ENCODE data around the gene RDH13. TPM values are rescaled to one million over a fixed set of nuclear protein-coding genes. Genes with fewer than 3 reads are reported as not detected.

Gene RDH13
- total RNA-seq, 1 experiment from 2014 or later = 23.8 TPM

DNA sequence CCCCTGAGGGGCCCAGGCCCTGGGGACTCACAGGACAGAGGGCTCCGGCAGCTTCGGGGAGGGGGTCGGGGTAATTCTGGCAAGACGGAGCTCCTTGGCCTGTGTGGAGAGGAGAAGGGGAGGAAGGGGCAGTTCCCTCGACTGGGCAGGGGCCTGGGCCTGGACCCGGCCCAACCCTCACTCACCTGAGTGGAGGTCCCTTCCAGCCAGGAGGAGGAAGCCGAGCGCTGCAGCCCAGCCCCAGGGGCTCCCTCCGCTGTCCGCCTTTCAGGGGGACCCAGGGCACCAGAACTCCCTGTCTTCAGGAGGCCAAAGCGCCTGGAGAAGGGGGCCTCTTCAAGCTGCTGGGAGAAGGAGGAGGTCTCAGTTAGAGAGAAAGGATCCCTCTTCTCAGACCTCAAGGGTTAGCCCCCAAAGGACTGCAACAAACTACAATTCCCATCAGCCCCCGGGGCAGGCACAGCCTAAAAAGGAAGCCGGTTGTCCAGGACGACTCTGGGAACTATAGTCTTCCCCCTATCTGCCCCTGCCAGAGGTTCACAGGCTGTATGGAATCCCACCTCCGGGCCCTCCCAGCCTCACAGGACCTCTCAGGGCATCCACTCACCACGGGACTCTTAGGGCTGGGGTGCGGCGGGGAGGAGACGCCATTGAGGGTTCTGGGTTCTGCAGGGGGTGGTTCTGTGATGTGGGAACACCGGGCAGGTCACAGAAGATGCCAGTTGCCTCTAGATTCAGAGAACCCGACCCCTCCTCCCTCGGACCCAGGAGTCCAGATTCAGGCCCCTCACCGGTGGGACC lies 32.5 kb upstream of the RDH13 start:
- peaks cover 28% of the 10 kb centered on the region for H3K36me3 ChIP-seq
- no peaks in the 10 kb centered on the region for H3K27me3 ChIP-seq
- no peak overlapping the region for H3K4me3 ChIP-seq
- H3K9me3 ChIP-seq = no peaks in the 10 kb centered on the region
- no peak for DNase-seq

DNA sequence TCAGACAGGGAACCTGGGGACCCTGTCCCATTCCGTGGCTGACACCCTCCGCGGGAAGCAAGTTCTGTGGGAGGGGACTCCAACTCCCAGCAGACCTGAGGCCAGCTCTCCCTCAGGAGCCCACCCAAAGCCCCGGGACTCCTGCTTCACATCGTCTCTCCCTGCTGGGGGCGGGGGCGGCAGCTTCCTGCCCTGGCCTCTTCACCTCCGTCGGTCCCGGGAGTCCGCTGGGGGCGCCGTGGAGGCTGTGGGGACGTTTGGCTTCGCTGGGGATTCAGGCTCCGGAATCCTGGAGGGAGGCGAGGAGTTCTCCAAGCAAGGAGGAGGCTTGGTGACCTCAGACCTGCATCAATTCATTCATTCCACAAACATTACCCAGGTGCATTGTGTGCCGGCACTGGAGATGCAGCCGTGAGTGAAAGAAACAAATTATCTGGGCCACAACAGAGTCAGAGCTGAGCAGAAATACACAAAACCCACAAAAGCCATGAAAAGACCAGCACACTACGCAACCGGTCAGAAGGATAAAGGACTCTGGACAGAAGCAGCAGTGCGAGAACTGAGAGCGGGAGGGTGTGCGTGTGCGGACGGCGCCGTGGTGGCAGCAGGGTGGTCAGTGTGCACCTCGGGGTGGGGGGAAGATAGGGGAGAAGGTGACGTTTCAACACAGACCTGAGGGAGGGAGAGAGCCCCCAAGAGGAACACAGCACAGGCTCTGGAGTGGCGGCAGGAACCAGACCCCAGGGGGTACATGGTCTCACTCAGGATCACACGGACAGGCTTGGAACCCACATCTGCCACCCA lies 31.7 kb upstream of the RDH13 start:
- Histone ChIP-seq H3K36me3 (peaks cover 27% of the 10 kb centered on the region), H3K9me3 (no peaks in the 10 kb centered on the region), H3K27me3 (no peaks in the 10 kb centered on the region), H3K4me3 (no peak overlapping the region)
- no peak for DNase-seq

DNA sequence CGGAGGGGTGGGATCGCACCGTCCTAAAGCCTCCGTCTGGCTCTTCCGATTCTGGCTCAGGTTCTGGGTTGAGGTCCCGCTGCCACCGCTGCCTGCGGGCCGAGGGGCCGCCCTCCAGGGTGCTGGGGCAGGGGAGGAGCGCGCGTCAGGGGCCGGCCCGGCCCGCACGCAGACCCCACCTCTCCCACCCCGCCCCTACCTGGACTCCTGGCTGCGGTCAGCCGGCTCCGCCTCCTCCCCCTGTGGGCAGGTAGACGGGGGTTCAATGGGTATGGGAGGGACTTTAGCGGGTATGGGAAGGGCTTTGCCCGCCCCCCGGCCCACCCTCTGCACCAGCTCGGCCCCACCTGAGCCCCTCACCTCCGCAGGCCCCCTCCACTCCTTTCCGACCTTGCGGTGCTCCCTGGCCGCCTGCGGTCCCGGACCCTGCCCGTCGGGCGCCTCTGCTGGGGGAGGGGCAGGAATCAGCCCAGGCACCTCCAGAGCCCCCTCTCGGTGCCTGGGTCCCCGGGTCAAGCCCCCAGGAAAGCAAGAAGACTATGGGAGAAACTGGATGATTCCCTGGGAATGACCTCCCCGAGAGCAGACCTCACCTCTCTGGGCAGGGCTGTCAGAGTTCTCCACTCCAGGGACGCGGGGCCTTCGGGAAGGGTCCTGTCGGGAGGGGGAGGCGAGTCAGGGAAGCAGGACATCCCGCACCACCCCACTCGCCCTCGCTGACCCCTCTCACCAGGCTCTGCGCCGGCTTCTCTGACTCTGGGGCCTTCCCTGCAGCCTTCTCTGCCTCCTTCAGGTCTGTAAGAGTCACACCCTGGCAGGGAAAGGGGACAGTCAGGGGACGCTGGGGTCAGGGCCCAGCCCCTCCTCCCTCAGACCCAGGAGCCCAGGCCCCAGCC lies 29.7 kb upstream of the RDH13 start:
- Histone ChIP-seq H3K36me3 (peaks cover 18% of the 10 kb centered on the region), H3K27me3 (no peaks in the 10 kb centered on the region), H3K9me3 (no peaks in the 10 kb centered on the region), H3K4me3 (no peak overlapping the region)
- DNase-seq = no peak

DNA sequence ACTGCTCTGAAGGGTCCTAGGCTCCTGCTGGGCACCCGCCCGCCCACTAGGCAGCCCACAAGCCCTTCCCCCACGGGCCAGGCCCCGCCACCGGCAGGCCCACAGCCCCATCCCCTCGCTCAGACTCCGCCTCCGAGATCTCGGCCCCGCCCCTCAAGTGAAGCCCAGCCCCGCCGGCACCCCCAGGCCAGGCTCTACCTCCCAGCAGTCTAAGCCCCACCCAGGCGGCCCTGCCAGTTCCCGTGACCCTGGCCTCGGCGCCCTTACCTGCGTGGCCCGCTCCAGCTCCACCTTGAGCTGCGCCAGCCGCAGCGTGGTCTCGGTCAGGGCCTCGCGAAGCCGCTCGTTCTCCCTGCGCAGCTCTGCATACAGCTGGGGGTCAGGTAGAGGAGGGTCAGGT lies 29.0 kb upstream of the RDH13 start:
- H3K4me3 ChIP-seq = no peak overlapping the region
- H3K9me3 ChIP-seq = no peaks in the 10 kb centered on the region
- H3K27me3 ChIP-seq = no peaks in the 10 kb centered on the region
- peaks cover 26% of the 10 kb centered on the region for H3K36me3 ChIP-seq
- DNase-seq = no peak

DNA sequence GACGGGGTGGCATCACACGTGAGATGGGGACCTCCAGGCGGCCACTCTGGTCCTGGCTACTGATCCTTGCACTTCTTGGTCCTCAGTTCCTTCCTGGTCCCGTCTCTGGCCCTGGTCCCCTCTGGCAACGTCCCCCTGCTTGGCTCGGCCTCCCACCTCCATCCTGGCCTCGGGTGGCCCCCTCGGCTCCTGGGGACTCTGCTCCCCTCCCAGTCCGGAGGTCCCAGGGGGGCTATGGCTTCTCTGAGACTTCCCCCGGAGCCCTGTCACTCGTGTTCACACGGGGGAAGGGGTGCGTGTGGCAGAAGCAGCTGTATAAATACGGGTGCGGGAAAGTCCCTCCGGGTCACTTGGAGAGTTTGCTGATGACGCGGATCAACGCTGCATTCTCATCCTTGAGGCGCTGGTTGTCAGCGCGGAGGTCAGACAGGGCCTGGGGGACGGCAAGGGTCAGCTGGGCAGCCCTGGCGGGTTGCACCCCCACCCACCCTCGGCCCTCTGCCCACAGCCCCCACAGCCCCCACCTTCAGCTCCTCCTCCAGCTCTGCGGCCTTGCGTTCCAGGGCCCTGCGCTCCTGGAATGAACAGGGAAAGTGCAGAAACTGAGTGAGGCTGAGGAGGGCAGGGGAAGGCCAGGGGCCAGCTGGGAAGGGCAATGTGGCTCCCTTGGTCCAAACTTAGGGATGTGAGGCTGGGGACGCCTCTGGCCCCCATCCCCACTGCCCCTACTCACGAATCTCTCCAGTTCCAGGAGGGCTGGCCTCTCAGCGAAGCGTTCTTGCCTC lies 28.4 kb upstream of the RDH13 start:
- Histone ChIP-seq H3K27me3 (no peaks in the 10 kb centered on the region), H3K36me3 (peaks cover 27% of the 10 kb centered on the region), H3K9me3 (no peaks in the 10 kb centered on the region), H3K4me3 (no peak overlapping the region)
- DNase-seq = no peak

DNA sequence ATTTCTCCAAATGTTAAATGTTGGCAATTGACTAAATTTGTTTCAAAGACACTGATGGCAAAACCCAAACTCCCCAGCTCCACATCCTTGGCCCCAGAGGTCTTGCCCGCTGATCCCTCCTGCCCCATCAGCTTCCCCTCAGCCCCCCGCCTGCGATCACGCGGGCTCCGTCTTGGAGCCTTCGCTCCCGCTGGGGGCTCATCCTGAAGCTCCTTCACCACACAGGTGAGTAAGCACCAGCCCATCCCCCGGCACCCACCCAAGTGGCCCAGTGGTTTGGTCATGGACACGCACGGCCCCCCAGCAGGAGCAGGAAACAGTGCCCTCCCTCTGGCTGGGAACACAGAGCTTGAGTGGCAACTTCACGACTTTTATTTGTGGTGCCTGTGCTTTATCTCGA lies 27.6 kb upstream of the RDH13 start:
- Histone ChIP-seq H3K4me3 (no peak overlapping the region), H3K36me3 (peaks cover 27% of the 10 kb centered on the region), H3K9me3 (no peaks in the 10 kb centered on the region), H3K27me3 (no peaks in the 10 kb centered on the region)
- no peak for DNase-seq

DNA sequence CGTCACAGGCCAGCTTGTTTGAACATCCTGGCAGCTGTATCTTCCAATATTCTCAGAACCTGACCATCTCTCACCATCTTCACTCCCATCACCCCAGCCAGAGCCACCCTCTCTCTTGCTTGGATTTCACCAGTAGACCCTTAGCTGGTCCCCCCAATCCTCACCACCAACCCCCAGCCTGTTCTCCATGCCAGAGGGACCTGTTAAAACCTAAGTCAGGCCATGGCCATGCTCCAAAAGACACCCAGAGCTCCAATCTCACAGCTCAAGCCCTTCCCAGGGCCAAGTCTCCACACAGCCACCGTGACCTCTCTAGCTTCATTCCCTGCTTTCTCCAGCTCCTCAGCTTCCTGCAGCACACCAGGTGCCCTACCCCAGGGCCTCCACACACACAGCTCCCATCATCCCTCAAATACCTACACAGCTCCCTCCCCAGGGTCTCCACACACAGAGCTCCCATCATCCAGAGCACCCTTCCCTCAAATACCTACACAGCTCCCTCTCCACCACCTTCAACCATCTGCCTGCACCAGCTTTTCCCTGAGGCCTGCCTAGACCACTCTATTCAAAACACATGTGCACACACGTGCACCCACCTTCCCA lies 26.5 kb upstream of the RDH13 start:
- H3K9me3 ChIP-seq = no peaks in the 10 kb centered on the region
- H3K4me3 ChIP-seq = no peak overlapping the region
- H3K36me3 ChIP-seq = peaks cover 21% of the 10 kb centered on the region
- no peak for DNase-seq
- no peaks in the 10 kb centered on the region for H3K27me3 ChIP-seq

DNA sequence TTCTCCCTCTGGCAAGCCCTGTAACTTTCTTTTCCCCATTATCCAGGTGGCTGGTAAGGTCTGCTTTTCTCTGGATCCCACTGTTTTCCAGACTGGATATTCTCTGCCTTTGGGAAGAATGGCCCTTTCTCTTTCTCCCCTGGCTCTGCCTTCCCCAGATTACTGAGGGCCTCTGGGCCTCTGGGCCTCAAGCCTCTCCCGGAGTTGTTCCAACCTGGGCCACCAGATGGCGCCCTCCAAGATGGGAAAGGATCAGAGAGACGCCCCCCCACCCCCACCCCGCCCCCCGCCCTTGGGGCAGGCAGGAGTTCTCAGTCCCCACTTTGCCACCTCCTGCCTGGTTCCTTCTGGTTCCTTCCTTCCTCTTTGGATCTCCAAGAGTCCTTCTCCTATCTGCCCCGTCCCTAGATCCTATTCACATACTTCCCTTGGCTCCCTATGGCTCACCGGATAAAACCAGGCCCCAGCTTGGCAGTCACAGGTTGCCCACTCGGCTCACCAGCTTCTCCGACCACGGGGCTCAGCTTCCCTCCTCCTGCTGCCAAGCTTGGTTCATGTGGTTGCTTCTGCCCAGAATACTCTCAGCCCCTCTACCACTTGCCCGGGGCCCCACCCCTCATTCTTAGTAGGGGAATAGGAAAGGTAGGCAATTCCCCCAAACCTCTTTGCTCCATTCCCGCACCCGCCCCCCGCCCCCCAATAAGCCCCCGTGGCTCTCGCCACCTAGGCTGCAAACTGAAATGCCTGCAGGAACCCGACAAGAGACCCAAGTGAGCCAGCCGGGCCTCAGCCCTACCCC lies 25.8 kb upstream of the RDH13 start:
- Histone ChIP-seq H3K9me3 (no peaks in the 10 kb centered on the region), H3K4me3 (no peak overlapping the region), H3K36me3 (peaks cover 19% of the 10 kb centered on the region), H3K27me3 (no peaks in the 10 kb centered on the region)
- DNase-seq = peak; percentile 74

DNA sequence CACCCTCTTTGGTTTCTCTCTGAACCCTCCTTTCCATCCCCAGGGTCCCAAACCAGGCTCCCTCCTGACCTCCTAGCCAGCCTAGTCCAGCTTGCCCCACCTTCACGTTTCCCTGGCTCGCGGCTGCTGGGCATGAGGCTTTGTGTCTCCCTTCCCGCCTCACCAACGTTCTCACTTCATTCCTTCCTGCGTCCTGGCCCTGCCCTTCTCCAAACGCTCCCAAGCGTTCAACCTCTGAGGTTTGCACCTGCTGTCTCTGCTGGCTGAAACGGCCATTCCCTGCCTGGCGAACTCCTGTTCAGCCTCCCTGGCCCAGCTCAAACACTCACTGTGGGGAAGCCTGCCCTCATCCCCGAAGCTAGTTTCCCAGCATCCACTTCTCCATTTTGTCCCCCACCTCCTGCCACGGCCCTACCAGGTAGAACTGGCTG lies 25.1 kb upstream of the RDH13 start:
- Histone ChIP-seq H3K9me3 (no peaks in the 10 kb centered on the region), H3K4me3 (no peak overlapping the region)
- DNase-seq = no peak

DNA sequence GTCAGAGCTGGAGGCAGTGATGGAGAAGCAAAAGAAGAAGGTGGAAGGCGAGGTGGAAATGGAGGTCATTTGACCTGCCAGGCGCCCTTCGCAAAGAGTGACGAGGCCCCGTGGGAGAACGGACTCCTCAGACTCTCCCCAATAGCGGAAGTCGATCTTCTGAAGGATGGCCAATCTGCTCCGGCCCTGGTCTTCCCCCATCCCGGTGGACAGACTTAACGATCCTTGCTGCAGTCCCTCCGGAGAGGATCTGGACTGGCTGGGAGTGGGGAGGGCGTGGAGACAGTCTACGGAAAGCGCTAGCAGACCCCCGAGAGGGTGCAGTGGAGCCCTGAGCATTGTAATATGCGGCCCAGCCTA lies 24.6 kb upstream of the RDH13 start:
- Histone ChIP-seq H3K4me3 (no peak overlapping the region), H3K9me3 (no peaks in the 10 kb centered on the region)
- no peak for DNase-seq

More for the DNA sequence above, 25.1 kb upstream of the RDH13 start:
- Histone ChIP-seq H3K27me3 (no peaks in the 10 kb centered on the region), H3K36me3 (peaks cover 19% of the 10 kb centered on the region)

DNA sequence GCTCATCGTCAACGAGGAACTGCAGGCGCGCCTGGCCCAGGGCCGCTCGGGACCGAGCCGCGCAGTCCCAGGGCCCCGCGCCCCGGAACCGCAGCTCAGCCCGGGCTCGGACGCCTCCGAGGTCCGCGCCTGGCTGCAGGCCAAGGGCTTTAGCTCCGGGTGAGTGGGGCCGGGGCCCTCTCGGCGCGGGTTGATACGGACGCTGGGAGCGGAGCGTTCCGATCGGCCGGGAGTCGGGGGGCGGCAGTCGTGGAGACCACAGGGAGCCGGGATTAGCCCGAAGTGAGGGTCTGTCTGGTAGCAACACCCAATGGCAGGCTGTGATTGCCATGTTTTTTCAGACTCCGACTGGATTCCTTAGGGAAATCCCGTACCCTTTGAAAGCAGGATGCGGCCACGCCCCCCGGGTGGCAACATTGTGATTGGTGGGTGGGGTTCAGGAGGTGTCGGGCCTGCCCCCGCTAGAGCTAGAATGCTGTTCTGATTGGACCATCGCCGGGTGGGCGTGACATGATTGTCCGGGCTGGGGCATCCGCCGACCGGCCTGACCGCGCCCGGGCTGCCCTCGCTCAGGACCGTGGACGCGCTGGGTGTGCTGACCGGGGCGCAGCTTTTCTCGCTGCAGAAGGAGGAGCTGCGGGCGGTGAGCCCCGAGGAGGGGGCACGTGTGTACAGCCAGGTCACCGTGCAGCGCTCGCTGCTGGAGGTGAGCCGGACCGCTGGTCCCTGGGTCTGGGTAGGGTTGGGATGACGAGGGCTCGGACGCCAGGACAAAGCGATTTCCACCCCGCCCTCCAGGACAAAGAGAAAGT lies 24.0 kb upstream of the RDH13 start:
- Histone ChIP-seq H3K4me3 (no peak overlapping the region), H3K36me3 (peaks cover 19% of the 10 kb centered on the region), H3K9me3 (no peaks in the 10 kb centered on the region), H3K27me3 (peaks cover 6% of the 10 kb centered on the region)
- DNase-seq = no peak

More for the DNA sequence above, 24.6 kb upstream of the RDH13 start:
- Histone ChIP-seq H3K27me3 (peaks cover under 1% of the 10 kb centered on the region; the same call in 1 of the 2 replicates), H3K36me3 (peaks cover 19% of the 10 kb centered on the region)

DNA sequence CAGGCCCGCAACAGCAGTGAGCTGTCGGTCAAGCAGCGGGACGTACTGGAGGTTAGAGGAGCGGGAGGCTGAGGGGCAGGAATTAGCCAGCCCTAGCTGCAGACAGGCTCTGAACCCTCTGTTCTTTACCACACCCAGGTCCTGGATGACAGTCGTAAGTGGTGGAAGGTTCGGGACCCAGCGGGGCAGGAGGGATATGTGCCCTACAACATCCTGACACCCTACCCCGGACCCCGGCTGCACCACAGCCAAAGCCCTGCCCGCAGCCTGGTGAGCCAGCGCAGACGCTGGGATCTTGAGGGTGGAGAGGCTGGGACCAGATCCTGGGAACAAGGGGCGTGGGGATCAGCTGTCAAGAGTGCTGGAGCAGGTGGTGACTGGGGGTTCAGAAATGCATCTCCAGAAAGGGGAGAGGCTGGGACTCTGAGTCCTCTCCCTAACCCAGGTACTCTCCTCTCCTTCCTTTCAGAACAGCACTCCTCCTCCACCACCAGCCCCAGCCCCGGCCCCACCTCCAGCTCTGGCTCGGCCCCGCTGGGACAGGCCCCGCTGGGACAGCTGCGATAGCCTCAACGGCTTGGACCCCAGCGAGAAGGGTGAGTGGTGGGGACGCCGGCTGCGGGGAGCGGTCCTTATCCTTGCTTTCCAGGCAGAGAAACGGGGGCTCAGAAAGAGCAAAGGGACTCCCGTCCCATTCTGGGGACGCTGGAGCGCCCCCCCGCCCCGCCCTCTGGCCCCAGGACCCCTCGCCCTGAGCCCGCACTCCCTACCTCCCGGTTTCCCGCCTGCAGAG lies 23.2 kb upstream of the RDH13 start:
- Histone ChIP-seq H3K27me3 (peaks cover 13% of the 10 kb centered on the region), H3K36me3 (peaks cover 17% of the 10 kb centered on the region), H3K4me3 (no peak overlapping the region), H3K9me3 (no peaks in the 10 kb centered on the region)
- no peak for DNase-seq

DNA sequence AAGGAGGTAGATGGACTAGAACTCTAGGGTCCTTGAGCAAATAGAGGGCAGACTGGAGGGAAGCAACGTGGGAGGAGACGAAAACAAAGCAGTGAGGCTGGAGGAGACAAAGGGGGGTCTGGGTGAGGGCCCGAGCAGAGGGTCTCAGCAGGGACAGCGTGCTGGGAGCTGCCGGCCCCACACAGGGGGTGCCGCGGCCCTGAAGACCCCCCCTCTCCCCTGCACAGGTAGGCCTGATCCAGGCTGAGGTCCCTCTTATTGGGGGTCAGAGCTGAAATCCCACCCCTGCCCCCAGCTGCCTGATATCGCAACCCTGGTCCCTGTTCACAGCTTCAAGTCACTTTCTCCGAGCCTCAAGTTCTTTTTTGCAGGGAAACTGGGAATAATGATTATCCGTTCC lies 21.5 kb upstream of the RDH13 start:
- H3K27me3 ChIP-seq = peaks cover 29% of the 10 kb centered on the region
- DNase-seq = no peak

More for the DNA sequence above, 21.5 kb upstream of the RDH13 start:
- no peak overlapping the region for H3K4me3 ChIP-seq
- no peaks in the 10 kb centered on the region for H3K9me3 ChIP-seq
- peaks cover 10% of the 10 kb centered on the region; the same call in 1 of the 2 replicates for H3K36me3 ChIP-seq
